CD4-positive, alpha-beta T cell treated with Interleukin-15 for 1 hour (primary cell): Measurements from ENCODE around the gene RFC2.

Experiments used
- DNase-seq: peaks from one replicate; pipeline ENCODE4 v3.0.0-alpha.2; 2020

The RFC2 gene

GRCh38 chr7:74185016-74185415 lies 69.2 kb downstream of the RFC2 start:
- DNase-seq, result no peak

DNA sequence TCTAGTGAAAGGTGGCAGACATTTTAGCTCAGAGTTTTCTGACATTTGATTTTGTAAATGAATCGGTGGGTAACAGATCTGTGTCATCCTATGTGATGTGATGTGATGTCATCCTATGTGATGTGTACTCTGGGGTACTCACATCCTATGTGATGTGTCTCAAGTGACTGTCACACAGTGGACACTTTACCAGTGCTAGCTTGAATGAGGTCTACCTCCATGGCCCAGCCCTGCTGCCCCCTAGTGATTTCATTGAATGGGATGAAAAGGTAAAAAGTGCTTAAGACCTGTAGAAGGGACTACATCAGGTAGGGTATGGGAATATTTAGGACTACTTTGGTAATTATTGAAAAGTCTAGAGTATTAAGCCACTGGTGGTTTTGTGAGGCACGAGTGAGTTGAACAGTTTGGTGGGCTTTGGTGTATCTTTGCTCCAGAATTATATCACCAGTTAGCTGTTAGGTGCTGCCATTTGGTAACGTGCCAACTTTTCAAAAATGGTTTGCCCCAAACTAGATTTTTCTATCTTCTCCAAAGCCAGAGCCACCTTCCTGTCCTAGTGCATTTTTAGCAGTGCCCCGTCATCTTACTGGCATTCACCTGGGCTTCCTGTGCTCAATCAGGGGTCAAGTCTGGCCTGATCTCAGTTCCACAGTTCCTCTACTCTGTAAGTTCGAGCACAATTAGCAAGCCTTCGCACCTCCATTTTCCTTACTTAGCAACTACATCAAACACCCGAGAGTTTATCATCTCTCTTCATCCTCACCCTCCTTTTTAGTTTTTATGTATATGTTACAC lies 70.3 kb downstream of the RFC2 start:
- DNase-seq, result no peak

GRCh38 chr7:74183142-74183541 lies 71.1 kb downstream of the RFC2 start:
- DNase-seq, result no peak

DNA sequence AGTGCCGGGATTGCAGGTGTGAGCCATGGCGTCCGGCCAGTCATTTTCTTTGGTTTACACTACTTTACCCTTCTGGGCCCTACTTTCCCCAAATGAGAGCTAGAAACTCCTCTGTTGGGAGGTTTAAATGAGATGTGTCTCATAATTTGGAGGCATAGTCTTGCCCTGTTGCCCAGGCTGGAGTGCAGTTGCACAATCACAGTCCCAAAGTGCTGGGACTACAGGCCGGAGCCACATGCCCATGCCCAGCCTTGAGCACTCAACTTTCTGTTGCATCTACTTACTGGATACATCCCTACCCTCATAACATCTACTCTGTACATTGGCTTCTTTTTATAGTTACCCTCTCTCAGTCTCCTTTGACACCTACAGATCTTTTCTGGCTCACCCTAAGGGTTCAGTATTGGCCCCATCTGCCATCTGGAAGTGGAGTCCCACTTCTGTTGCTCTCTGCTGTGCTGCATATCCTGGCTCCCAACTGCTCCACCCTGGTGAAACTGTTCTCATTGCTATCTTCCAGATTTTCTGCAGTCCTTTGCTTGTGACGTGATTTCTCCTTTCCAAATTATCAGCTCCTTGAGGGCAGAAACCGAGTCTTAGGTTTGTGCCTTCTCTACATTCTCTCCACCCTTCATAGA lies 71.6 kb downstream of the RFC2 start:
- no peak for DNase-seq

- no peak for DNase-seq
Observed at GRCh38 chr7:74181821-74182220, 72.4 kb downstream of the RFC2 start.
